Prostate gland (tissue), 2 donors: Measurements from ENCODE around the gene DIPK1A.

ENCODE experiments used
- POLR2A ChIP-seq: fragments of 450-650 bp; IDR thresholded peaks from one replicate; pipeline ENCODE4 v1.6.1; 2016; ENCODE audit warnings: antibody characterized with exemption, mild to moderate bottlenecking
- POLR2AphosphoS5 ChIP-seq: sonication (generic); formaldehyde crosslinking; IDR thresholded peaks from one replicate; pipeline ENCODE4 v1.6.1; 2017; ENCODE audit warnings: antibody characterized with exemption
- TF ChIP-seq, protein P1 (sequence below), 4 experiments: fragments of 200-600 bp in 2 of 4; fragments of 450-650 bp in 2 of 4; sonication (generic) in 2 of 4; IDR thresholded peaks; 1 replicate in 3 of 4; 2 replicates in 1 of 4; pipeline ENCODE4 v1.5.1; 2016 to 2019; ENCODE audit warnings: antibody characterized with exemption in 4 of 4, mild to moderate bottlenecking in 2 of 4, moderate library complexity in 2 of 4

- no peak for TF ChIP-seq POLR2A
- TF ChIP-seq, protein P1, sequence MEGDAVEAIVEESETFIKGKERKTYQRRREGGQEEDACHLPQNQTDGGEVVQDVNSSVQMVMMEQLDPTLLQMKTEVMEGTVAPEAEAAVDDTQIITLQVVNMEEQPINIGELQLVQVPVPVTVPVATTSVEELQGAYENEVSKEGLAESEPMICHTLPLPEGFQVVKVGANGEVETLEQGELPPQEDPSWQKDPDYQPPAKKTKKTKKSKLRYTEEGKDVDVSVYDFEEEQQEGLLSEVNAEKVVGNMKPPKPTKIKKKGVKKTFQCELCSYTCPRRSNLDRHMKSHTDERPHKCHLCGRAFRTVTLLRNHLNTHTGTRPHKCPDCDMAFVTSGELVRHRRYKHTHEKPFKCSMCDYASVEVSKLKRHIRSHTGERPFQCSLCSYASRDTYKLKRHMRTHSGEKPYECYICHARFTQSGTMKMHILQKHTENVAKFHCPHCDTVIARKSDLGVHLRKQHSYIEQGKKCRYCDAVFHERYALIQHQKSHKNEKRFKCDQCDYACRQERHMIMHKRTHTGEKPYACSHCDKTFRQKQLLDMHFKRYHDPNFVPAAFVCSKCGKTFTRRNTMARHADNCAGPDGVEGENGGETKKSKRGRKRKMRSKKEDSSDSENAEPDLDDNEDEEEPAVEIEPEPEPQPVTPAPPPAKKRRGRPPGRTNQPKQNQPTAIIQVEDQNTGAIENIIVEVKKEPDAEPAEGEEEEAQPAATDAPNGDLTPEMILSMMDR (IDR thresholded peaks at IDR 0.05): no peak
- no peak for TF ChIP-seq POLR2AphosphoS5
These were observed 115.4 kb downstream of the DIPK1A start for GRCh38 chr1:92845908-92846307.
